ENCODE measurements around the gene GCNT3. TPM values are rescaled to one million over a fixed set of nuclear protein-coding genes. Genes with fewer than 3 reads are reported as not detected.

The GCNT3 gene
- total RNA-seq, 2 experiments from 2014 or later: not detected

GRCh38 chr15:59659366-59659765, 47.8 kb downstream of the GCNT3 start:
- Mint-ChIP-seq H3K9me3 (no peaks in the 10 kb centered on the region), H3K27me3 (no peaks in the 10 kb centered on the region), H3K27ac (no peak overlapping the region), H3K4me1 (ENCODE audit: low read depth) (no peaks in the 10 kb centered on the region), H3K4me3 (no peak overlapping the region), H3K36me3 (peaks cover 25% of the 10 kb centered on the region)
- intact Hi-C loops (cut with micrococcal nuclease): no loop called here
- CTCF ChIA-PET: no interaction called here
- DNase-seq: no peak
- POLR2A ChIA-PET: no interaction called here

- no peak for DNase-seq
- Mint-ChIP-seq H3K4me3 (no peak overlapping the region), H3K4me1 (ENCODE audit: low read depth) (no peaks in the 10 kb centered on the region), H3K36me3 (peaks cover 31% of the 10 kb centered on the region), H3K27ac (no peak overlapping the region), H3K27me3 (no peaks in the 10 kb centered on the region), H3K9me3 (no peaks in the 10 kb centered on the region)
- POLR2A ChIA-PET: no interaction called here
- intact Hi-C loops (cut with micrococcal nuclease): no loop called here
- CTCF ChIA-PET: interaction anchor here (0.9 kb wide), 1 partner anchor 9 kb away, joined by 4 read pairs; no protein-coding TSS in a partner anchor
These were observed 50.7 kb downstream of the GCNT3 start for GRCh38 chr15:59662260-59662659.

GRCh38 chr15:59668556-59668955, 57.0 kb downstream of the GCNT3 start:
- Mint-ChIP-seq H3K4me1 (ENCODE audit: low read depth) (no peaks in the 10 kb centered on the region), H3K36me3 (peaks cover 36% of the 10 kb centered on the region), H3K27ac (no peak overlapping the region), H3K9me3 (no peaks in the 10 kb centered on the region), H3K4me3 (no peak overlapping the region), H3K27me3 (no peaks in the 10 kb centered on the region)
- intact Hi-C loops (cut with micrococcal nuclease): no loop called here
- no peak for DNase-seq
- CTCF ChIA-PET: no interaction called here
- POLR2A ChIA-PET: no interaction called here

Other genes with a start within 250 kb of the GCNT3 start
- 1 to 10 TPM; 5.1 to 5.8 TPM for gene MYO1E, start 238.9 kb upstream of the GCNT3 start, total RNA-seq
- not detected for gene FAM81A, start 173.6 kb upstream of the GCNT3 start, total RNA-seq
- gene GTF2A2, start 45.7 kb downstream of the GCNT3 start, total RNA-seq: 100 to 1,000 TPM; 165 to 167 TPM
- 10 to 100 TPM; 55.2 to 58.0 TPM for gene BNIP2, start 77.5 kb downstream of the GCNT3 start, total RNA-seq